Heart right ventricle (tissue), 16 donors: ENCODE results near the gene GALNTL6. TPM values are rescaled to one million over a fixed set of nuclear protein-coding genes. Genes with fewer than 3 reads are reported as not detected.

Experiments used
- ATAC-seq, 8 donors: fragments of 200-7000 bp; cut with Tn5 transposase; one replicate each; pipeline ENCODE4 v1.9.1; 2020; ENCODE audit warnings: mild to moderate bottlenecking in 8 of 8, moderate library complexity in 8 of 8, moderate number of reproducible peaks in 1 of 8
- DNase-seq, 2 donors: peaks; one replicate each; pipeline ENCODE4 v3.0.0-alpha.2; 2020
- H3K27ac ChIP-seq, 10 donors: fragments of 200-600 bp; sonication (generic) in 2 of 10; one replicate each; pipeline versions ENCODE4 v1.5.0 to v1.8.0; 2020 to 2022; ENCODE audit warnings: mild to moderate bottlenecking in 3 of 10
- H3K27me3 ChIP-seq, 7 donors: fragments of 200-600 bp; one replicate each; pipeline ENCODE4 v1.8.0; 2021 to 2022; ENCODE audit warnings: mild to moderate bottlenecking in 2 of 7
- H3K36me3 ChIP-seq, 9 donors: fragments of 200-600 bp; sonication (generic) in 1 of 9; one replicate each; pipeline versions ENCODE4 v1.5.0 to v1.8.0; 2020 to 2022; ENCODE audit warnings: mild to moderate bottlenecking in 2 of 9
- H3K4me1 ChIP-seq, 9 donors: fragments of 200-600 bp; sonication (generic) in 1 of 9; one replicate each; pipeline versions ENCODE4 v1.5.0 to v1.8.0; 2020 to 2022; ENCODE audit warnings: mild to moderate bottlenecking in 4 of 9
- H3K4me3 ChIP-seq, 10 donors: fragments of 200-600 bp; sonication (generic) in 2 of 10; one replicate each; pipeline versions ENCODE4 v1.5.0 to v1.8.0; 2020 to 2022; ENCODE audit warnings: mild to moderate bottlenecking in 7 of 10, moderate library complexity in 2 of 10
- H3K9me3 ChIP-seq, 11 donors: fragments of 200-600 bp in 10 of 11; sonication (generic) in 2 of 11; one replicate each; pipeline versions ENCODE4 v1.5.0 to v1.8.0; 2013 to 2022; ENCODE audit warnings: mild to moderate bottlenecking in 2 of 11, control low read depth in 1 of 11, moderate library complexity in 1 of 11
- WGBS, 2 donors: extraction: QIAGEN DNeasy Blood & Tissue Kit; methylation state at CpG; one replicate each; pipeline ENCODE4 v1.1.7; 2013; ENCODE audit warnings: inconsistent platforms in 1 of 2; 5-methylcytosine and 5-hydroxymethylcytosine counted together
- intact Hi-C, 10 donors: fragments of 100-400 bp; cut with DNase I; formaldehyde crosslinking; loops; one replicate each; pipeline versions ENCODE4 v1.11.1 to v1.14.2; 2022
- polyA plus RNA-seq, 2 donors: library from polyadenylated mRNA; stranded (reverse); fragments of 200-250 nt; gene quantifications; one replicate each; pipeline ENCODE4 v1.2.3, GENCODE V29; 2013
- total RNA-seq, 10 donors: library from RNA; stranded (reverse); fragmentation: NEBNext Ultra II Directional in 3 of 10; extraction: Animal tissue kit (Norgen Biotek cat#: 25700) in 3 of 10; gene quantifications; one replicate each; pipeline versions ENCODE4 v1.2.1 to v1.2.4, GENCODE V29; 2021 to 2023
- TF ChIP-seq, protein P1 (sequence below), 9 donors: fragments of 200-600 bp; sonication (generic) in 2 of 9; IDR thresholded peaks; one replicate each; pipeline versions ENCODE4 v1.5.0 to v1.8.0; 2021 to 2022; ENCODE audit warnings: antibody characterized with exemption in 9 of 9, mild to moderate bottlenecking in 5 of 9, moderate library complexity in 1 of 9
- donor health status: Arrhythmogenic right ventricular cardiomyopathy.
- donor health status: ischemic (EF 13 %, LVEDD 7.1; RV severe dilation, severe dysfunction).
- donor health status: healthy with polysubstance abuse.
- donor health status: DM: no; HTN: yes; CAD: no.
- donor health status: DM: no; HTN: no; CAD: no.
- donor health status: ischemic (EF 25% LVEDD 6.9; RV normal size, moderate dysfunction).
- donor health status: ischemic (EF 25% LVEDD 5.7; RV mildly dilated, moderate dysfunction).
- donor health status: healthy.
- donor health status: DM: yes; HTN: yes; CAD: no.
- donor health status: Ischemic cardiomyopathy.
- donor health status: ischemic (EF 35%, LVEDD 5.7; RV mildly dilated, moderate dysfunction).
- donor health status: nonischemic (EF 11% LVEDD 7.7; RV severe dilation, severe dysfunction).
- donor health status: DM: yes; HTN: yes; CAD: no.
- donor health status: PGD.
- donor health status: ischemic (EF 29% LVEDD 5.4; RV normal size, mild dysfunction).
- donor health status: nonischemic (EF 23%, LVEDD 6.1; RV moderate dilation, normal function).

GALNTL6 gene
- total and polyA plus RNA-seq, 12 donors: 0.14 to 2.6 (median 0.49) TPM; not detected in 6

DNA sequence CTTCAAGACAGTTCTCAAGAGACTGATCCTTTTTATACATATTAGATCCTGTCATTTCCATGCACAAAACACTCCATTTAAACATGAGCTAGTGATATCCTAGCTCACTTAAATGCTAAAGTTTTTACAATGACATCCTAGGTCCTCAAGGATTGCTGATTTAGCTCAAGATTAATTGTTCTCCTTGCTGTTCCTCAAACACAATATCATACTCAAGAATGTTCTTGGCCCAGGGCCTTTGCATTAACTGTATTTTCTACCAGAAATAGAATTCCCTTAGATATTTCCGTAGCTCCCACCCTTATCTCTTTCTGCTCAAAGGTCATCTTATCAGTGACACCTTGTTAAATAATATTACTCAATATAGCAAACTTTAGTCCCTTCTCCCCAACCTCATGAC is 270.1 kb downstream of the GALNTL6 start:
- Histone ChIP-seq H3K27ac (no peak overlapping the region), H3K27me3 (no peaks in the 10 kb centered on the region), H3K4me3 (no peak overlapping the region), H3K4me1 (no peaks in the 10 kb centered on the region), H3K9me3 (no peaks in the 10 kb centered on the region), H3K36me3 (no peaks in the 10 kb centered on the region)
- DNase-seq (no peak), ATAC-seq (no peak)
- intact Hi-C loops: no loop called here
- TF ChIP-seq, protein P1, sequence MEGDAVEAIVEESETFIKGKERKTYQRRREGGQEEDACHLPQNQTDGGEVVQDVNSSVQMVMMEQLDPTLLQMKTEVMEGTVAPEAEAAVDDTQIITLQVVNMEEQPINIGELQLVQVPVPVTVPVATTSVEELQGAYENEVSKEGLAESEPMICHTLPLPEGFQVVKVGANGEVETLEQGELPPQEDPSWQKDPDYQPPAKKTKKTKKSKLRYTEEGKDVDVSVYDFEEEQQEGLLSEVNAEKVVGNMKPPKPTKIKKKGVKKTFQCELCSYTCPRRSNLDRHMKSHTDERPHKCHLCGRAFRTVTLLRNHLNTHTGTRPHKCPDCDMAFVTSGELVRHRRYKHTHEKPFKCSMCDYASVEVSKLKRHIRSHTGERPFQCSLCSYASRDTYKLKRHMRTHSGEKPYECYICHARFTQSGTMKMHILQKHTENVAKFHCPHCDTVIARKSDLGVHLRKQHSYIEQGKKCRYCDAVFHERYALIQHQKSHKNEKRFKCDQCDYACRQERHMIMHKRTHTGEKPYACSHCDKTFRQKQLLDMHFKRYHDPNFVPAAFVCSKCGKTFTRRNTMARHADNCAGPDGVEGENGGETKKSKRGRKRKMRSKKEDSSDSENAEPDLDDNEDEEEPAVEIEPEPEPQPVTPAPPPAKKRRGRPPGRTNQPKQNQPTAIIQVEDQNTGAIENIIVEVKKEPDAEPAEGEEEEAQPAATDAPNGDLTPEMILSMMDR (IDR thresholded peaks at IDR 0.05): no peak
- 18 to 24% methylated on average over 1 of the region's 1 CpG for WGBS, 2 donors

DNA sequence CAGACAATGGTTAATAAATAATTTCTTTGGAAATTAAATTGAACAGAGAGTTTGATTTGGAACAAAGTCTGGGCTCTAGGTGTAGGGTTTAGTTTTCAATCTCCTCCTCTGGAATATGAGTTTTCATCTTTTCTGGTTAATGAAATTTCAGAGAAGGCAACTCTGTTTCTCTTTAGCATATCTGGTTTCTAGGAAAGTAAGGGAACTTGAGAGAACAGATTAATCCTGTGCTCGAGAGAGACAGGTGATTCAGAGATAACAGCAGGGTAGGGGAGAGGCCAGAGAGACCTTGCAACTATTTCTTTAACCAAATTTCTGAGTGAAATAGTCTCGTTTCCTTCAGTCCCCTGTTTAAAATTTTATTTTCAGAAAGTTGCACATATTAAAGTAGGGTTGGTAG is 275.4 kb downstream of the GALNTL6 start:
- no peak for ATAC-seq
- TF ChIP-seq, protein P1 (IDR thresholded peaks at IDR 0.05): no peak
- no peak for DNase-seq
- H3K36me3 ChIP-seq: no peaks in the 10 kb centered on the region
- no peaks in the 10 kb centered on the region for H3K4me1 ChIP-seq
- intact Hi-C loops: no loop called here
- no peaks in the 10 kb centered on the region for H3K27me3 ChIP-seq
- peaks cover 0 to 9% (median 0%) of the 10 kb centered on the region in 11 donors for H3K9me3 ChIP-seq
- no peak overlapping the region for H3K4me3 ChIP-seq
- no peak overlapping the region for H3K27ac ChIP-seq
- 35 to 42% methylated on average over 2 of the region's 2 CpGs for WGBS, 2 donors

GRCh38 chr4:172095161-172095560 is 282.0 kb downstream of the GALNTL6 start:
- Histone ChIP-seq H3K36me3 (no peaks in the 10 kb centered on the region), H3K27me3 (no peaks in the 10 kb centered on the region), H3K4me1 (no peaks in the 10 kb centered on the region), H3K27ac (no peak overlapping the region), H3K4me3 (no peak overlapping the region), H3K9me3 (peaks cover 0 to 9% (median 0%) of the 10 kb centered on the region in 11 donors)
- no peak for ATAC-seq
- TF ChIP-seq, protein P1 (IDR thresholded peaks at IDR 0.05): no peak
- 70 to 74% methylated on average over 4 of the region's 4 CpGs for WGBS, 2 donors
- intact Hi-C loops: no loop called here
- DNase-seq: no peak

DNA sequence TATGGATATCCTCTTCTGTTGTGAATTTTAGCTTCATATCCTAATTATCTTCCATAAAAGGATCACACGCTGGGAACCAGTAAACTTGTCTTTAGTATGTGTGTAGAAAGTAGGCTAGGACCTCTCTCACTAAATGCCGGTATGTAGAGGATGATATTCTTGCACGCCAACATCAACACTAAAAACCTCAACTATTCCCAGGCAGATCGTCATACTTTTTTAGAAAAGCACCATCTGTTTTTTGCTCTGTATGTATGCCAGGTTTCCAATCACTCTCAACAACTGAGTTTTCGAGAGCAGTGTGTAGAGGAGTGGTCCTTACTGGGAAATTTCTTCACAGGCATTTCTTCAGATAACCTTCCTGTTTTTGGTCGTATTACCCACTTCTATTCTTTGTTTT is 283.6 kb downstream of the GALNTL6 start:
- TF ChIP-seq, protein P1 (IDR thresholded peaks at IDR 0.05): no peak
- no peak overlapping the region for H3K27ac ChIP-seq
- intact Hi-C loops: no loop called here
- H3K4me3 ChIP-seq: no peak overlapping the region
- H3K36me3 ChIP-seq: no peaks in the 10 kb centered on the region
- DNase-seq (no peak), ATAC-seq (no peak)
- WGBS, 2 donors: 63 to 66% methylated on average over 6 of the region's 6 CpGs
- H3K27me3 ChIP-seq: no peaks in the 10 kb centered on the region
- no peaks in the 10 kb centered on the region for H3K4me1 ChIP-seq
- peaks cover 0 to 2% (median 0%) of the 10 kb centered on the region in 11 donors for H3K9me3 ChIP-seq
